Heart right ventricle (tissue), 16 donors: ENCODE measurements around the gene ZNF488. TPM values are rescaled to one million over a fixed set of nuclear protein-coding genes. Genes with fewer than 3 reads are reported as not detected.

Experiments
- ATAC-seq, 8 donors: fragments of 200-7000 bp; cut with Tn5 transposase; one replicate each; pipeline ENCODE4 v1.9.1; 2020; ENCODE audit warnings: mild to moderate bottlenecking in 8 of 8, moderate library complexity in 8 of 8, moderate number of reproducible peaks in 1 of 8
- DNase-seq, 2 donors: peaks; one replicate each; pipeline ENCODE4 v3.0.0-alpha.2; 2020
- H3K27ac ChIP-seq, 10 donors: fragments of 200-600 bp; sonication (generic) in 2 of 10; one replicate each; pipeline versions ENCODE4 v1.5.0 to v1.8.0; 2020 to 2022; ENCODE audit warnings: mild to moderate bottlenecking in 3 of 10
- H3K27me3 ChIP-seq, 7 donors: fragments of 200-600 bp; one replicate each; pipeline ENCODE4 v1.8.0; 2021 to 2022; ENCODE audit warnings: mild to moderate bottlenecking in 2 of 7
- H3K36me3 ChIP-seq, 9 donors: fragments of 200-600 bp; sonication (generic) in 1 of 9; one replicate each; pipeline versions ENCODE4 v1.5.0 to v1.8.0; 2020 to 2022; ENCODE audit warnings: mild to moderate bottlenecking in 2 of 9
- H3K4me1 ChIP-seq, 9 donors: fragments of 200-600 bp; sonication (generic) in 1 of 9; one replicate each; pipeline versions ENCODE4 v1.5.0 to v1.8.0; 2020 to 2022; ENCODE audit warnings: mild to moderate bottlenecking in 4 of 9
- H3K4me3 ChIP-seq, 10 donors: fragments of 200-600 bp; sonication (generic) in 2 of 10; one replicate each; pipeline versions ENCODE4 v1.5.0 to v1.8.0; 2020 to 2022; ENCODE audit warnings: mild to moderate bottlenecking in 7 of 10, moderate library complexity in 2 of 10
- H3K9me3 ChIP-seq, 11 donors: fragments of 200-600 bp in 10 of 11; sonication (generic) in 2 of 11; one replicate each; pipeline versions ENCODE4 v1.5.0 to v1.8.0; 2013 to 2022; ENCODE audit warnings: mild to moderate bottlenecking in 2 of 11, control low read depth in 1 of 11, moderate library complexity in 1 of 11
- WGBS, 2 donors: extraction: QIAGEN DNeasy Blood & Tissue Kit; methylation state at CpG; one replicate each; pipeline ENCODE4 v1.1.7; 2013; ENCODE audit warnings: inconsistent platforms in 1 of 2; 5-methylcytosine and 5-hydroxymethylcytosine counted together
- intact Hi-C, 10 donors: fragments of 100-400 bp; cut with DNase I; formaldehyde crosslinking; loops; one replicate each; pipeline versions ENCODE4 v1.11.1 to v1.14.2; 2022
- polyA plus RNA-seq, 2 donors: library from polyadenylated mRNA; stranded (reverse); fragments of 200-250 nt; gene quantifications; one replicate each; pipeline ENCODE4 v1.2.3, GENCODE V29; 2013
- total RNA-seq, 10 donors: library from RNA; stranded (reverse); fragmentation: NEBNext Ultra II Directional in 3 of 10; extraction: Animal tissue kit (Norgen Biotek cat#: 25700) in 3 of 10; gene quantifications; one replicate each; pipeline versions ENCODE4 v1.2.1 to v1.2.4, GENCODE V29; 2021 to 2023
- TF ChIP-seq, protein P1 (sequence below), 9 donors: fragments of 200-600 bp; sonication (generic) in 2 of 9; IDR thresholded peaks; one replicate each; pipeline versions ENCODE4 v1.5.0 to v1.8.0; 2021 to 2022; ENCODE audit warnings: antibody characterized with exemption in 9 of 9, mild to moderate bottlenecking in 5 of 9, moderate library complexity in 1 of 9
- donor health status: Arrhythmogenic right ventricular cardiomyopathy.
- donor health status: ischemic (EF 13 %, LVEDD 7.1; RV severe dilation, severe dysfunction).
- donor health status: healthy with polysubstance abuse.
- donor health status: DM: no; HTN: yes; CAD: no.
- donor health status: DM: no; HTN: no; CAD: no.
- donor health status: ischemic (EF 25% LVEDD 6.9; RV normal size, moderate dysfunction).
- donor health status: ischemic (EF 25% LVEDD 5.7; RV mildly dilated, moderate dysfunction).
- donor health status: healthy.
- donor health status: DM: yes; HTN: yes; CAD: no.
- donor health status: Ischemic cardiomyopathy.
- donor health status: ischemic (EF 35%, LVEDD 5.7; RV mildly dilated, moderate dysfunction).
- donor health status: nonischemic (EF 11% LVEDD 7.7; RV severe dilation, severe dysfunction).
- donor health status: DM: yes; HTN: yes; CAD: no.
- donor health status: PGD.
- donor health status: ischemic (EF 29% LVEDD 5.4; RV normal size, mild dysfunction).
- donor health status: nonischemic (EF 23%, LVEDD 6.1; RV moderate dilation, normal function).

Gene ZNF488
- total and polyA plus RNA-seq, 12 donors = 0.05 to 0.14 (median 0.09) TPM; not detected in 7

DNA sequence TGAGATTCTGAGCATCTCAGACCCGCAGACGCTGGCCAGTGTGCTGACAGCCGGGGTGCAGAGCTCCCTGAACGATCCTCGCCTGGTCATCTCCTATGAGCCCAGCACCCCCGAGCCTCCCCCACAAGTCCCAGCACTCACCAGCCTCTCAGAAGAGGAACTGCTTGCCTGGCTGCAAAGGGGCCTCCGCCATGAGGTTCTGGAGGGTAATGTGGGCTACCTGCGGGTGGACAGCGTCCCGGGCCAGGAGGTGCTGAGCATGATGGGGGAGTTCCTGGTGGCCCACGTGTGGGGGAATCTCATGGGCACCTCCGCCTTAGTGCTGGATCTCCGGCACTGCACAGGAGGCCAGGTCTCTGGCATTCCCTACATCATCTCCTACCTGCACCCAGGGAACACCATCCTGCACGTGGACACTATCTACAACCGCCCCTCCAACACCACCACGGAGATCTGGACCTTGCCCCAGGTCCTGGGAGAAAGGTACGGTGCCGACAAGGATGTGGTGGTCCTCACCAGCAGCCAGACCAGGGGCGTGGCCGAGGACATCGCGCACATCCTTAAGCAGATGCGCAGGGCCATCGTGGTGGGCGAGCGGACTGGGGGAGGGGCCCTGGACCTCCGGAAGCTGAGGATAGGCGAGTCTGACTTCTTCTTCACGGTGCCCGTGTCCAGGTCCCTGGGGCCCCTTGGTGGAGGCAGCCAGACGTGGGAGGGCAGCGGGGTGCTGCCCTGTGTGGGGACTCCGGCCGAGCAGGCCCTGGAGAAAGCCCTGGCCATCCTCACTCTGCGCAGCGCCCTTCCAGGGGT lies 35.2 kb downstream of the ZNF488 start:
- Histone ChIP-seq H3K9me3 (no peaks in the 10 kb centered on the region), H3K36me3 (no peaks in the 10 kb centered on the region), H3K27me3 (no peaks in the 10 kb centered on the region), H3K4me1 (no peaks in the 10 kb centered on the region), H3K4me3 (no peak overlapping the region), H3K27ac (no peak overlapping the region)
- 88 to 92% methylated on average over 36 of the region's 36 CpGs for WGBS, 2 donors
- DNase-seq = no peak
- ATAC-seq = no peak
- intact Hi-C loops = no loop called here
- TF ChIP-seq, protein P1, sequence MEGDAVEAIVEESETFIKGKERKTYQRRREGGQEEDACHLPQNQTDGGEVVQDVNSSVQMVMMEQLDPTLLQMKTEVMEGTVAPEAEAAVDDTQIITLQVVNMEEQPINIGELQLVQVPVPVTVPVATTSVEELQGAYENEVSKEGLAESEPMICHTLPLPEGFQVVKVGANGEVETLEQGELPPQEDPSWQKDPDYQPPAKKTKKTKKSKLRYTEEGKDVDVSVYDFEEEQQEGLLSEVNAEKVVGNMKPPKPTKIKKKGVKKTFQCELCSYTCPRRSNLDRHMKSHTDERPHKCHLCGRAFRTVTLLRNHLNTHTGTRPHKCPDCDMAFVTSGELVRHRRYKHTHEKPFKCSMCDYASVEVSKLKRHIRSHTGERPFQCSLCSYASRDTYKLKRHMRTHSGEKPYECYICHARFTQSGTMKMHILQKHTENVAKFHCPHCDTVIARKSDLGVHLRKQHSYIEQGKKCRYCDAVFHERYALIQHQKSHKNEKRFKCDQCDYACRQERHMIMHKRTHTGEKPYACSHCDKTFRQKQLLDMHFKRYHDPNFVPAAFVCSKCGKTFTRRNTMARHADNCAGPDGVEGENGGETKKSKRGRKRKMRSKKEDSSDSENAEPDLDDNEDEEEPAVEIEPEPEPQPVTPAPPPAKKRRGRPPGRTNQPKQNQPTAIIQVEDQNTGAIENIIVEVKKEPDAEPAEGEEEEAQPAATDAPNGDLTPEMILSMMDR (IDR thresholded peaks at IDR 0.05) = no peak

- 82 to 86% methylated on average over 5 of the region's 5 CpGs for WGBS, 2 donors
- intact Hi-C loops = no loop called here
- H3K9me3 ChIP-seq = no peaks in the 10 kb centered on the region
- ATAC-seq = no peak
- H3K4me1 ChIP-seq = no peaks in the 10 kb centered on the region
- H3K4me3 ChIP-seq = no peak within 1 kb of the TSS
- no peaks in the 10 kb centered on the region for H3K36me3 ChIP-seq
- TF ChIP-seq, protein P1 (IDR thresholded peaks at IDR 0.05) = no peak
- H3K27me3 ChIP-seq = peaks cover 0 to 3% (median 0%) of the 10 kb centered on the region in 7 donors
- no peak for DNase-seq
- H3K27ac ChIP-seq = no peak within 1 kb of the TSS
These were observed 35.9 kb downstream of the ZNF488 start, which contains the start of gene RBP3 for GRCh38 chr10:47348138-47348651. Gene RBP3 (plus strand): TSS chr10:47348363. CDS start chr10:47348485, 122 bp downstream.

DNA sequence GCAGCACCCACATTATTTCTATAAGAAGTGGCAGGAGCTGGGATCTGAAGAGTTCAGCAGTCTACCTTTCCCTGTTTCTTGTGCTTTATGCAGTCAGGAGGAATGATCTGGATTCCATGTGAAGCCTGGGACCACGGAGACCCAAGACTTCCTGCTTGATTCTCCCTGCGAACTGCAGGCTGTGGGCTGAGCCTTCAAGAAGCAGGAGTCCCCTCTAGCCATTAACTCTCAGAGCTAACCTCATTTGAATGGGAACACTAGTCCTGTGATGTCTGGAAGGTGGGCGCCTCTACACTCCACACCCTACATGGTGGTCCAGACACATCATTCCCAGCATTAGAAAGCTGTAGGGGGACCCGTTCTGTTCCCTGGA lies 36.8 kb downstream of the ZNF488 start:
- Histone ChIP-seq H3K4me1 (no peaks in the 10 kb centered on the region), H3K27ac (no peak overlapping the region), H3K27me3 (peaks cover 0 to 9% (median 0%) of the 10 kb centered on the region in 7 donors), H3K4me3 (no peak overlapping the region), H3K9me3 (no peaks in the 10 kb centered on the region), H3K36me3 (no peaks in the 10 kb centered on the region)
- WGBS, 2 donors = 75 to 81% methylated on average over 4 of the region's 4 CpGs
- intact Hi-C loops = no loop called here
- no peak for ATAC-seq
- DNase-seq = no peak
- TF ChIP-seq, protein P1 (IDR thresholded peaks at IDR 0.05) = no peak

GRCh38 chr10:47346581-47347302 lies 37.4 kb downstream of the ZNF488 start:
- Histone ChIP-seq H3K4me3 (no peak overlapping the region), H3K9me3 (no peaks in the 10 kb centered on the region), H3K36me3 (no peaks in the 10 kb centered on the region), H3K27ac (no peak overlapping the region), H3K27me3 (peaks cover 0 to 10% (median 0%) of the 10 kb centered on the region in 7 donors), H3K4me1 (no peaks in the 10 kb centered on the region)
- no peak for DNase-seq
- TF ChIP-seq, protein P1 (IDR thresholded peaks at IDR 0.05) = no peak
- WGBS, 2 donors = 80 to 83% methylated on average over 13 of the region's 13 CpGs
- no peak for ATAC-seq
- intact Hi-C loops = no loop called here
